ENCODE data around the gene TMPRSS6. TPM values are rescaled to one million over a fixed set of nuclear protein-coding genes. Genes with fewer than 3 reads are reported as not detected.

Gene TMPRSS6
- total RNA-seq, 4 donors from 2014 or later = not detected

GRCh38 chr22:37023743-37024338 is 85.7 kb downstream of the TMPRSS6 start:
- no peak for DNase-seq (ENCODE audit: low spot score)
- TF ChIP-seq CTCF (IDR thresholded peaks at IDR 0.05) = no peak
- ATAC-seq (ENCODE audit: low FRiP score) = no peak

GRCh38 chr22:37022483-37023337 is 86.8 kb downstream of the TMPRSS6 start:
- no peak for ATAC-seq (ENCODE audit: low FRiP score)
- no peak for TF ChIP-seq CTCF (IDR thresholded peaks at IDR 0.05)
- no peak for DNase-seq (ENCODE audit: low spot score)

- no peak for DNase-seq (ENCODE audit: low spot score)
- no peak for ATAC-seq (ENCODE audit: low FRiP score)
- TF ChIP-seq CTCF (IDR thresholded peaks at IDR 0.05) = peak in 1 of 3 donors; percentile 30
Measured at GRCh38 chr22:37021710-37022482, 87.6 kb downstream of the TMPRSS6 start.

- ATAC-seq (ENCODE audit: low FRiP score) = no peak
- TF ChIP-seq CTCF (IDR thresholded peaks at IDR 0.05) = no peak
- no peak for DNase-seq (ENCODE audit: low spot score)
Measured at GRCh38 chr22:37021041-37021440, 88.5 kb downstream of the TMPRSS6 start.

- no peak for ATAC-seq (ENCODE audit: low FRiP score)
- TF ChIP-seq CTCF (IDR thresholded peaks at IDR 0.05) = no peak
- DNase-seq (ENCODE audit: low spot score) = no peak
Measured at GRCh38 chr22:37020192-37020479, 89.4 kb downstream of the TMPRSS6 start.

GRCh38 chr22:37019309-37020191 is 90.0 kb downstream of the TMPRSS6 start, which contains the start of the genes MPST and TST:
Gene MPST, plus strand, starts transcription at chr22:37019742. Its CDS starts 95 bp downstream, at chr22:37019837.
Gene TST, minus strand, starts transcription at chr22:37019447. Its CDS starts 715 bp downstream, at chr22:37018732.
- ATAC-seq (ENCODE audit: low FRiP score) = peak; percentile 84
- DNase-seq (ENCODE audit: low spot score) = no peak
- TF ChIP-seq CTCF (IDR thresholded peaks at IDR 0.05) = peak in 1 of 3 donors; percentile 14

All from omental fat pad (tissue), 4 donors.